Embryonic facial prominence (tissue), 1 donor: Measurements from ENCODE around the gene NKIRAS1.
"Not testable (repeated sequence)": the region's sequence is repeated elsewhere in the genome, so short reads cannot be mapped to it uniquely, and the experiment has no call there.

Source experiments
- DNase-seq: peaks from one replicate; pipeline ENCODE4 v3.0.0-alpha.2; 2016; ENCODE audit errors: extremely low spot score

NKIRAS1 gene

DNA sequence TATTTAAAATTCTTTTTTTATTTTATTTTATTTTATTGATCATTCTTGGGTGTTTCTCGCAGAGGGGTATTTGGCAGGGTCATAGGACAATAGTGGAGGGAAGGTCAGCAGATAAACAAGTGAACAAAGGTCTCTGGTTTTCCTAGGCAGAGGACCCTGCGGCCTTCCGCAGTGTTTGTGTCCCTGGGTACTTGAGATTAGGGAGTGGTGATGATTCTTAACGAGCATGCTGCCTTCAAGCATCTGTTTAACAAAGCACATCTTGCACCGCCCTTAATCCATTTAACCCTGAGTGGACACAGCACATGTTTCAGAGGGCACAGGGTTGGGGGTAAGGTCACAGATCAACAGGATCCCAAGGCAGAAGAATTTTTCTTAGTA lies 46.1 kb downstream of the NKIRAS1 start:
- not testable (repeated sequence) for DNase-seq

DNA sequence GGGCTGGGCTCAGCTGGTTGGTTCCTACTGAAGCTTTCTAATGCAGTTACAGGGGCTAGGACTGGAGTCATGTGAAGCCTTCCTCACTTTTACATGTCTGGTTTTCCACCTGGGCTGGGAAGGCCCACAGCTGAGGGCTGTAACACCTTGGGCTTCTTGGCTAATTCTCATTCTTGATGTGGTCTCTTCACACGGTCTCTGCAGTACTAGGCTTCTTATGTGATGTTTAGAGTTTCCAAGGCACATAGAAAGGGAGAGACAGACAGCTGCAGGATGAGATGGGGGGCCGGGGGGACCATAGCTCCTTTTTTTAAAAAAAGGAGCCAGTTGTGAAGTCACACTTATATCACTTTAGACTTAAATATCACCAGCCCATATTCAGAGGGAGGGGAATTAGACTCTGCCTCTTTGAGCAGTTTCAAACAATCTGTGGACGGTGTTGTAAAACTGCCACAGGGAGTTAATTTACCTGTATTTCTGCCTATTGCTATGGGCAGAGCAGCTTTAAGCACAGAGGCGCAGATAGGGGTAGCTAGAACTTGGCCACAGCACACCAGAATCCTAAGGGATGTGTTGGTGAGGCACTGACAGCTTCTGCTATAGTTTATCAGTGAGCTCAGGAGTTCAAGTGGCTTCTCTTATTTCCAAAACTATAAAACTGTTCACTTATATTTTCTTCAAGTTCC lies 46.7 kb downstream of the NKIRAS1 start:
- DNase-seq = no peak

DNA sequence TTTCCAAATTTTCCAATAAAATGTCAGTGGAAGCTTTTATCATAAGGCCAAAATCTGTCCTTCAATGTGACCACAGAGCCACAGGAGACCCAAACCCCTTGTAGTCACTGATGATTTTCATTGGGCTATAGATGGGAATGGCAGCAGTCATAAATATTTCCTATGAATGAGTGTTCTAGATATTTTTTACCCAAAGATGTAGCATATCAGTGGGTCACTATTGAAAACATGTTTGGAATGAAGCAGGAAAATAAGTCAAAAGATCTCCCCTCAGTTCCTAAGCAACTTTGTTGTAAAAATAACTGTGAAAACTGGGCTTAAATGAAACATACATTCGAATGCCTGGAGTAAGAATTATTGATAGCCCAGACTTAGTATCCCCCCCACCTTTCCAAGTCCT lies 49.0 kb downstream of the NKIRAS1 start:
- DNase-seq = no peak

DNA sequence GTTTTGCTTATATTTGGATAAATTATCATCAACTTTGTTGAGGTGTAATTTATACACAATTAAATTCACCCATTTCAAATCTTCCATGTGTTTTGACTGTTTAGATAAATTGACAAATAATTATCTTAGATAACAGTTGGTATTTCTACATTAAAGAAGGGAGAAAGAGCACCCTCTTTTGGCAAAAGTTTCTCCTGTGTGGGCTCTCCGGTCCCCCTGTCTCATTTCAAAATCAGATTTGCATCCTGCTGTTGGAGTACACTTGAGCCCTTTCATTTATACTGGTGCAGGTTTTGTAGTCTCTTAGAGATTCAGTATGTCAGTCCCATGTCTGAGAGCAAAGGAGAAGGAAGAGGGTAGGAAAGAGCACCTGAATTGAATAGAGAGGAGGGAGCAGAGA lies 49.4 kb downstream of the NKIRAS1 start:
- no peak for DNase-seq

DNA sequence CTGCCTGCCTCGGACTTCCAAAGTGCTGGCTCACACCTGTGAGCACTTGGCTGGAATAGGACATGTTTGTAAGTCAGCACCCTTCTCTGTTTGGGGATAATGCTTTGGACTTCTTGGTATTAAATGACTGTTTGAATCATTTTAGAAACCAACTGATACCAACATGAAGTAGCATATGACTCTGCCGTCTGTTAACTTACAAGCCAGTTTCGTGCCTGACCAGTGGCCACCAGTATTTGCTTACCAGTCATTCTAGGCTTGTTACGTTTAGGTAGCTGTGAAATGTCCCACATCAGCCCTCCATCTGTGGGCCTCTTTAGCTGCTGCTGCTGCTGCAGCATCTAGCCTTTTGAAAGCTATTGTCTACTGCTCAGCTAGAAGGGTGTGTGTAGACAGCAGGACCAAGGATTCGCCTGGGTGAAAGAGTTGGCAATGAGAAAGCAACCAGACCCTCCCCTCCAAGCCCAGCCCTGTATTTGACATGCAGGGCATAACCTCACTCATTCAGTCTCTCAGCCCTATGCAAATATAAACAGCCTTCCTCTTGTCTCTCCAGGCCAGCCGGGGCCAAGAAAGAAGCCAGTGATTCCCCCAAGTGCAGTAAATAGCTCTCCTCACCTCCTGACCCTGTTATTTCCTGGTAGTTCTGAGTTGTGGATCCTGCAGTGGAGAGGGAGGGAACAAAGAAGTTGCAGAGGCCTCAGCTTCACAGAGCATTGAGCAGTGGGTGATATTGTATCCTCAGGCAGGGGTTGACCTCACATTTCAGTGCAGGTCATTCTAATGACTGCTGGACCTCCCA lies 51.0 kb downstream of the NKIRAS1 start:
- DNase-seq = no peak

- no peak for DNase-seq
These were observed 51.9 kb downstream of the NKIRAS1 start for GRCh38 chr3:23864931-23865330.

DNA sequence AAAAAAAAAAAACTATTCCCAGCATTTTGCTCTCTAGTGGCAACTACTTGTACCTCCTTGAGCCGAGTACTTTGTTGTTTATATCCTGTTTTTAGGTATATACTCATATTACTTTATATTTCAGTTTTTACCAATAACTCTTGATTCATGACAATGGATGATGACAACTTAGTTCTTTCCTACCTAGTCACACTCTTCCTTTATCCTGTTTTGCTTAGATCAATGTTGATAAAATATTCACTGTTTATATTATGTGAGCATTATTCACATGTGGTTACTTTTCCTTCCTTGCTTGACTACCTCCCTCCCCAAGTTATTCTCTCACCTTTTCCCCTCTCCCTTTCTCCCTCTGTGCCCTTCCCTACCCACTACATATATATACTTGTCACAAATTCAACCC lies 53.7 kb downstream of the NKIRAS1 start:
- DNase-seq = no peak

- DNase-seq = no peak
These were observed 55.1 kb downstream of the NKIRAS1 start for GRCh38 chr3:23861689-23862088.

- no peak for DNase-seq
These were observed 56.9 kb downstream of the NKIRAS1 start for GRCh38 chr3:23859839-23860382.

- DNase-seq = no peak
These were observed 57.6 kb downstream of the NKIRAS1 start for GRCh38 chr3:23859012-23859743.

DNA sequence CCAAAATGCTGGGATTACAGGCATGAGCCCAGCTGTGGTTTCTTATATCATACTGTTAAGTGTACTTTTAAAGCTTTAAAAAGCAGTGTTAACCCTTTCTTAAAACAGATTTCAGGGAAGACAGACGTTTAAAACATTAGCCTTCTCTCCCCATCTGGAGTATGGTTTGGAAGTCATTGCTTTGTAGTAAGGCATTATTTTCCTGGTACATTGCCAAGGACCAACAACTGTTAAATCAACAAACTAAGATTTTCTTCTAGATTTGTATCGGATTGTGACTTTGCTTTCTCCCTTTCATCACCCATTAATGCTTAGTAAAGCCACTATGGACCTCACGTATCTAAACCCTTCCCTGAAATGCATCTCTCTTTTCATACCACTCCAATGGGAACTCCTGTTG lies 60.5 kb downstream of the NKIRAS1 start:
- no peak for DNase-seq

- not testable (repeated sequence) for DNase-seq
These were observed 67.3 kb downstream of the NKIRAS1 start for GRCh38 chr3:23849462-23849861.

DNA sequence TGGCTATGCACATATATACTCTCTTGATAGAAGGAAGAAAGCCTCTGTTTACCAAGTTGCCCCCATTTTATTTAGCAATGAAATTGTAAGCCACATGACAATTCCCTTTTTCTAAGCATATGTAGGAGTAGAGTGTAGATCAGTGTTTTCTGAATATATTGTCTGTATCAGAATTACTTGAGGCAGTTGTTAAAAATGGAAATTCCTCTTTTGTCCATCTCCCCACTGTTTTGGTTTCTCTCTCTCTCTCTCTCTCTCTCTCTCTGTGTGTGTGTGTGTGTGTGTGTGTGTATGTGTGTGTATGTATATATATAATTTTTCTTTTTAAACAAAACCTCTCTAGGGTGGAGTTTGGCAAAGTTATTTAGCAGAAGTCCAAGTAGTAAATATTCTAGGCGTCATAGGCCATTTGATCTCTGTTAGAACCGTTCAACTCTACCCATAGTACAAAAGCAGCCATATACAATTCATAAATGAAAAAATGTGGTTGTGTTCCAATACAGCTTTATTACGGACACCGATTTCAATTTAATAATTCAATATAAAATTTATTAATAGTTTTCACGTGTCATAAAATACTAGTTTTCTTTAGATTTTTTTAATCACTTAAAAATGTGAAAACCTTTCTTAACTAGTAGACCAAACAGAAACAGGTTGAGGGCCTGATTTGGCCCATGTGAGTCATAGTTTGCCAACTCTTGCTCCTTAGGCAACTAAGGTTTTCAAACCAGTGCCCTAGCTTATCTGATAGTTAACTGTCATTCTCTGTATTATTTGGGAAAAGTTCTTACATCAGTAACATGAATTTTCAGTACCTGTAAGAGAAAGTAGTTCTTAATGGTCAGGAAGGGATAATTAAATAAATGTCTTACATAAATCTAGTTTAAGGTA lies 71.2 kb downstream of the NKIRAS1 start:
- no peak for DNase-seq

- no peak for DNase-seq
These were observed 72.9 kb downstream of the NKIRAS1 start for GRCh38 chr3:23843869-23844268.
